Endothelial cell of umbilical vein (primary cell): ENCODE results near the gene ANKH. TPM values are rescaled to one million over a fixed set of nuclear protein-coding genes. Genes with fewer than 3 reads are reported as not detected.

Experiments used
- BruUV-seq: library from RNA; stranded (reverse); fragments of 400-500 nt; replicated peaks from 2 replicates; lab custom pipeline; 2021; lab: Mats Ljungman, UMichigan
- CTCF ChIA-PET: fragments of 300-600, 350-600 bp; sonication (Branson Sonifier 250); formaldehyde crosslinking; loops from one replicate; lab custom pipeline; 2021; ENCODE audit warnings: antibody characterized with exemption, inconsistent platforms; lab: Charles Lee
- POLR2A ChIA-PET: fragments of 300-600, 350-600 bp; sonication (Branson Sonifier 250); formaldehyde crosslinking; loops from one replicate; lab custom pipeline; 2021; ENCODE audit warnings: antibody characterized with exemption, inconsistent platforms; lab: Charles Lee
- DNase-seq: peaks from one replicate; pipeline ENCODE4 v3.0.0-alpha.2; 2011; ENCODE audit warnings: low read depth, low spot score
- FAIRE-seq: peaks from 2 replicates; lab custom pipeline; 2011; peaks lifted over from hg19 to GRCh38; lab: Jason Lieb, UNC
- H2AFZ ChIP-seq: 2 replicates; pipeline ENCODE4 v1.6.0; 2012; ENCODE audit warnings: low read depth, low read length, control low read depth, inconsistent platforms
- H3K27ac ChIP-seq: 2 replicates; pipeline ENCODE4 v1.5.1; 2011; ENCODE audit warnings: low read depth, mild to moderate bottlenecking, control low read depth, low read length, moderate library complexity; ENCODE audit not compliant: insufficient read depth
- H3K27me3 ChIP-seq, 2 experiments: 2 replicates each; pipeline versions ENCODE4 v1.6.0 to v1.6.1; 2011; ENCODE audit warnings: low read length in 2 of 2, mixed read lengths in 1 of 2; ENCODE audit not compliant: control insufficient read depth in 2 of 2, insufficient read depth in 2 of 2
- H3K36me3 ChIP-seq, 2 experiments: 2 replicates in 1 of 2; 3 replicates in 1 of 2; pipeline ENCODE4 v1.5.1; 2011; ENCODE audit warnings: low read length in 2 of 2, mild to moderate bottlenecking in 1 of 2, moderate library complexity in 1 of 2; ENCODE audit not compliant: control insufficient read depth in 2 of 2, insufficient read depth in 2 of 2; ENCODE audit errors: extremely low read depth in 1 of 2
- H3K4me1 ChIP-seq: 3 replicates; pipeline ENCODE4 v1.5.1; 2011; ENCODE audit warnings: mild to moderate bottlenecking, low read length; ENCODE audit not compliant: control insufficient read depth, insufficient read depth; ENCODE audit errors: extremely low read depth
- H3K4me2 ChIP-seq: 2 replicates; pipeline ENCODE4 v1.6.1; 2011; ENCODE audit warnings: low read length, control low read depth, mixed read lengths; ENCODE audit not compliant: insufficient read depth
- H3K4me3 ChIP-seq, 3 experiments: fragments of 200-600 bp in 1 of 3; sonication (generic), shearing (Covaris generic) in 1 of 3; replicated peaks in 1 of 3; 2 replicates each; pipeline ENCODE4 v1.5.1; 2011 to 2016; ENCODE audit warnings: control low read depth in 3 of 3, low read length in 3 of 3, mild to moderate bottlenecking in 2 of 3, inconsistent platforms in 1 of 3, low read depth in 1 of 3, moderate library complexity in 1 of 3; ENCODE audit not compliant: insufficient read depth in 1 of 3
- H3K79me2 ChIP-seq: 2 replicates; pipeline ENCODE4 v1.6.0; 2012; ENCODE audit warnings: low read length, inconsistent platforms; ENCODE audit not compliant: control insufficient read depth, insufficient read depth
- H3K9ac ChIP-seq: replicated peaks from 2 replicates; pipeline ENCODE3; 2011; ENCODE audit warnings: low read length, control low read depth; ENCODE audit not compliant: insufficient read depth; ENCODE audit errors: extremely low read depth
- H3K9me1 ChIP-seq: replicated peaks from 3 replicates; pipeline ENCODE4 v1.6.0; 2011; ENCODE audit warnings: mild to moderate bottlenecking, low read length; ENCODE audit not compliant: control insufficient read depth, insufficient read depth; ENCODE audit errors: extremely low read depth
- H3K9me3 ChIP-seq: replicated peaks from 2 replicates; pipeline ENCODE4 v1.5.1; 2012; ENCODE audit warnings: low read length, inconsistent platforms; ENCODE audit not compliant: control insufficient read depth, insufficient read depth
- H4K20me1 ChIP-seq: replicated peaks from 2 replicates; pipeline ENCODE3; 2011; ENCODE audit warnings: mild to moderate bottlenecking, low read length; ENCODE audit not compliant: control insufficient read depth, insufficient read depth; ENCODE audit errors: extremely low read depth
- EZH2 ChIP-seq: IDR thresholded peaks from 2 replicates; pipeline ENCODE4 v1.6.1; 2012; ENCODE audit warnings: borderline replicate concordance, low read depth, mild to moderate bottlenecking, moderate library complexity, low read length, inconsistent platforms; ENCODE audit not compliant: severe bottlenecking
- FOS ChIP-seq: IDR thresholded peaks from 2 replicates; pipeline ENCODE4 v1.6.1; 2011; ENCODE audit warnings: mild to moderate bottlenecking, low read length, moderate library complexity, borderline replicate concordance; ENCODE audit not compliant: insufficient read depth
- GATA2 ChIP-seq: IDR thresholded peaks from 2 replicates; pipeline ENCODE4 v1.7.0; 2011; ENCODE audit warnings: low read depth, mild to moderate bottlenecking, moderate library complexity, mixed read lengths, low read length; ENCODE audit not compliant: insufficient read length, insufficient read depth
- JUN ChIP-seq: IDR thresholded peaks from 2 replicates; pipeline ENCODE4 v1.6.1; 2011; ENCODE audit warnings: borderline replicate concordance, low read depth; ENCODE audit not compliant: insufficient read length, insufficient read depth
- MYC ChIP-seq: IDR thresholded peaks from one replicate; pipeline ENCODE4 v1.6.1; 2011; ENCODE audit warnings: mild to moderate bottlenecking, low read depth, low read length
- POLR2A ChIP-seq: IDR thresholded peaks from 2 replicates; pipeline ENCODE4 v1.6.1; 2012; ENCODE audit warnings: low read depth, mild to moderate bottlenecking, control low read depth, low read length
- POLR2AphosphoS5 ChIP-seq: IDR thresholded peaks from 2 replicates; pipeline ENCODE4 v1.6.1; 2012; ENCODE audit warnings: low read depth, mild to moderate bottlenecking, control low read depth, low read length, moderate library complexity; ENCODE audit not compliant: insufficient read depth
- dilution Hi-C: fragments of 300-500 bp; cut with MboI; formaldehyde crosslinking; loops from one replicate; pipeline ENCODE4 v1.15.0; 2019; ENCODE audit warnings: low sequenced_read_pairs; ENCODE audit not compliant: extremely low pct_ligation_motif_present
- intact Hi-C: fragments of 100-400 bp; cut with micrococcal nuclease; formaldehyde crosslinking; loops from one replicate; pipeline ENCODE4 v1.10.0; 2022
- polyA plus RNA-seq, 4 experiments: library from polyadenylated mRNA; depleted of rRNA in 3 of 4; stranded (reverse) in 3 of 4; unstranded in 1 of 4; fragments of >200 nt; gene quantifications; 2 replicates each; pipeline versions ENCODE4 v1.2.1 to v1.2.3, GENCODE V29; 2011 to 2012; ENCODE audit warnings: missing spikeins in 1 of 4
- total RNA-seq: library from RNA; stranded (reverse); gene quantifications from 2 replicates; pipeline ENCODE4 v1.2.3, GENCODE V29; 2021
- TF ChIP-seq, protein P1 (sequence below), 2 donors: IDR thresholded peaks; 1 replicate in 1 of 2; 2 replicates in 1 of 2; pipeline ENCODE4 v1.5.1; 2011; ENCODE audit warnings: low read length in 2 of 2, mild to moderate bottlenecking in 2 of 2, moderate library complexity in 2 of 2, control low read depth in 1 of 2, inconsistent platforms in 1 of 2, low read depth in 1 of 2; ENCODE audit not compliant: insufficient read depth in 1 of 2; ENCODE audit errors: extremely low read depth in 1 of 2
- TF ChIP-seq, protein P2 (sequence below): IDR thresholded peaks from 2 replicates; pipeline ENCODE4 v1.6.1; 2011; ENCODE audit not compliant: insufficient read depth, insufficient read length

ANKH gene
- total and polyA plus RNA-seq, 2 donors (not counting 3 experiments of a cell fraction or from before 2014, with no cell fraction given) = 12.7 to 31.4 TPM

DNA sequence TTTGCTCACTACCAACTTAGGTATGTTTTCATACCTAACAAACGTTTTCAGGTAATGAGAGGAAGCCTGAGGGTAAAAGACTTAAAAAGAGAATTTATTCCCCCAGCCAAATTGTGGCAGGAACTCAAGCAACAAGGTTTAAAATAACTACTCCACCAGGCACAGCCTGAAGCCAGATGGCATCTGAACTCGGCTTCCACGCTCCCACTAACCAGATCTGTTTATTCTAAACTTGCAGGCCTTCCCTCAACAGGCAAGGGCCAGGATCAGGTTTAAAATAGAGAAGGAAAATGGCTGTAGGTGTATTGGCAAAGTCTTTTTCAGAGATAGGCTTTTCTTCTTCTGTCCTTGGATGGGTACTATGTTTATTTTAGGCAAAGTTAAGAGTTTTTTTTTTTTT is 117.6 kb downstream of the ANKH start:
- BruUV-seq = no TSS peak
- H3K36me3 ChIP-seq = no peaks in the 10 kb centered on the region
- dilution Hi-C loops = no loop called here

More for the DNA sequence above, 117.6 kb downstream of the ANKH start:
- FAIRE-seq (no peak), DNase-seq (no peak)
- no peak overlapping the region for H3K9ac ChIP-seq
- no peaks in the 10 kb centered on the region for H3K79me2 ChIP-seq
- H3K27ac ChIP-seq = no peak overlapping the region
- no peaks in the 10 kb centered on the region for H3K27me3 ChIP-seq
- POLR2A ChIA-PET = no interaction called here
- H3K4me1 ChIP-seq = peaks cover 16% of the 10 kb centered on the region
- no peak overlapping the region for H2AFZ ChIP-seq
- H3K4me3 ChIP-seq = no peak overlapping the region
- no peaks in the 10 kb centered on the region for H4K20me1 ChIP-seq
- intact Hi-C loops = no loop called here
- H3K9me3 ChIP-seq = no peaks in the 10 kb centered on the region
- no peak overlapping the region for H3K4me2 ChIP-seq
- CTCF ChIA-PET = no interaction called here
- no peak for TF ChIP-seq MYC
- TF ChIP-seq POLR2AphosphoS5 = no peak
- no peak for TF ChIP-seq EZH2
- TF ChIP-seq FOS = no peak
- TF ChIP-seq, protein P1, sequence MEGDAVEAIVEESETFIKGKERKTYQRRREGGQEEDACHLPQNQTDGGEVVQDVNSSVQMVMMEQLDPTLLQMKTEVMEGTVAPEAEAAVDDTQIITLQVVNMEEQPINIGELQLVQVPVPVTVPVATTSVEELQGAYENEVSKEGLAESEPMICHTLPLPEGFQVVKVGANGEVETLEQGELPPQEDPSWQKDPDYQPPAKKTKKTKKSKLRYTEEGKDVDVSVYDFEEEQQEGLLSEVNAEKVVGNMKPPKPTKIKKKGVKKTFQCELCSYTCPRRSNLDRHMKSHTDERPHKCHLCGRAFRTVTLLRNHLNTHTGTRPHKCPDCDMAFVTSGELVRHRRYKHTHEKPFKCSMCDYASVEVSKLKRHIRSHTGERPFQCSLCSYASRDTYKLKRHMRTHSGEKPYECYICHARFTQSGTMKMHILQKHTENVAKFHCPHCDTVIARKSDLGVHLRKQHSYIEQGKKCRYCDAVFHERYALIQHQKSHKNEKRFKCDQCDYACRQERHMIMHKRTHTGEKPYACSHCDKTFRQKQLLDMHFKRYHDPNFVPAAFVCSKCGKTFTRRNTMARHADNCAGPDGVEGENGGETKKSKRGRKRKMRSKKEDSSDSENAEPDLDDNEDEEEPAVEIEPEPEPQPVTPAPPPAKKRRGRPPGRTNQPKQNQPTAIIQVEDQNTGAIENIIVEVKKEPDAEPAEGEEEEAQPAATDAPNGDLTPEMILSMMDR (IDR thresholded peaks at IDR 0.05; ENCODE audit: extremely low read depth in 1 of 2, insufficient read depth in 1 of 2, low read depth in 1 of 2, low read length in 2 of 2) = no peak
- TF ChIP-seq GATA2 = no peak
- no peak for TF ChIP-seq POLR2A
- no peak for TF ChIP-seq JUN
- TF ChIP-seq, protein P2, sequence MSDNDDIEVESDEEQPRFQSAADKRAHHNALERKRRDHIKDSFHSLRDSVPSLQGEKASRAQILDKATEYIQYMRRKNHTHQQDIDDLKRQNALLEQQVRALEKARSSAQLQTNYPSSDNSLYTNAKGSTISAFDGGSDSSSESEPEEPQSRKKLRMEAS = no peak
- no peaks in the 10 kb centered on the region for H3K9me1 ChIP-seq
